Ascending aorta (tissue), 2 donors: ENCODE measurements around the gene TSPAN12. TPM values are rescaled to one million over a fixed set of nuclear protein-coding genes. Genes with fewer than 3 reads are reported as not detected.

ENCODE experiments used
- DNase-seq, 2 donors: peaks; one replicate each; pipeline ENCODE4 v3.0.0-alpha.2; 2019; ENCODE audit warnings: low spot score in 2 of 2
- H3K27ac ChIP-seq, 2 donors: fragments of 200-600 bp; sonication (generic); one replicate each; pipeline ENCODE4 v1.5.1; 2016 to 2017; ENCODE audit warnings: mild to moderate bottlenecking in 1 of 2
- H3K27me3 ChIP-seq: fragments of 200-600 bp; sonication (generic); one replicate; pipeline ENCODE4 v1.5.1; 2017
- H3K36me3 ChIP-seq, 2 donors: fragments of 200-600 bp; sonication (generic); one replicate each; pipeline ENCODE4 v1.5.1; 2016
- H3K4me1 ChIP-seq, 2 donors: fragments of 200-600 bp; sonication (generic); one replicate each; pipeline ENCODE4 v1.5.1; 2016 to 2017; ENCODE audit warnings: mild to moderate bottlenecking in 1 of 2
- H3K4me3 ChIP-seq, 2 donors: fragments of 200-600 bp; sonication (generic); one replicate each; pipeline ENCODE4 v1.5.1; 2016 to 2017; ENCODE audit warnings: mild to moderate bottlenecking in 1 of 2
- H3K9me3 ChIP-seq, 2 donors: fragments of 200-600 bp; sonication (generic); one replicate each; pipeline ENCODE4 v1.5.1; 2016
- intact Hi-C: fragments of 100-400 bp; cut with DNase I; formaldehyde crosslinking; loops from one replicate; pipeline ENCODE4 v1.15.1; 2023
- total RNA-seq: library from RNA; depleted of rRNA; stranded (reverse); fragments of >200 nt; gene quantifications from one replicate; pipeline ENCODE4 v1.1.0, GENCODE V29; 2016
- TF ChIP-seq, protein P1 (sequence below), 3 experiments: fragments of 200-600 bp in 2 of 3; fragments of 450-650 bp in 1 of 3; sonication (generic) in 2 of 3; IDR thresholded peaks; one replicate each; pipeline ENCODE4 v1.5.1; 2016 to 2019; ENCODE audit warnings: antibody characterized with exemption in 3 of 3, mild to moderate bottlenecking in 1 of 3, moderate library complexity in 1 of 3

Gene TSPAN12
- total RNA-seq, 1 donor from 2014 or later = 28.9 TPM

DNA sequence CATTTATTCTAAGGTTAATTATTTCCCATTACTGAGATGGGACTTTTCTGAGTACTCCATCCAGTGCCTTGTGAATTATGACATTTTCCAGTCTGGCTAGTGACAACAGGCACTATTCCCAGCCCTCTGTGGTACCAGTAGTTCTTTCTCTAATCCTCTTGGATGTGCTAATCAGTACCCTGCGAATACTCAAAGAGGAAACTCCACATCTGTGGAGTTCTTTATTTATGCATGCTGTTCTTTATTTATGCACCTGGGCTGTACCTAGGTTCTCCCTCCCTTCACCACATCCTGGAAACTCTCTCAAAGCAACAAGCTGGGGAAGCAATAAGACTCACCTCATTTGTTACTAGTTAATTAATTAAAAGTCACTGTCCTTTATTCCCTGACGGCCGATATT is 83.5 kb downstream of the TSPAN12 start:
- H3K4me3 ChIP-seq = no peak overlapping the region
- no peak overlapping the region for H3K27ac ChIP-seq
- no peaks in the 10 kb centered on the region for H3K36me3 ChIP-seq
- TF ChIP-seq, protein P1, sequence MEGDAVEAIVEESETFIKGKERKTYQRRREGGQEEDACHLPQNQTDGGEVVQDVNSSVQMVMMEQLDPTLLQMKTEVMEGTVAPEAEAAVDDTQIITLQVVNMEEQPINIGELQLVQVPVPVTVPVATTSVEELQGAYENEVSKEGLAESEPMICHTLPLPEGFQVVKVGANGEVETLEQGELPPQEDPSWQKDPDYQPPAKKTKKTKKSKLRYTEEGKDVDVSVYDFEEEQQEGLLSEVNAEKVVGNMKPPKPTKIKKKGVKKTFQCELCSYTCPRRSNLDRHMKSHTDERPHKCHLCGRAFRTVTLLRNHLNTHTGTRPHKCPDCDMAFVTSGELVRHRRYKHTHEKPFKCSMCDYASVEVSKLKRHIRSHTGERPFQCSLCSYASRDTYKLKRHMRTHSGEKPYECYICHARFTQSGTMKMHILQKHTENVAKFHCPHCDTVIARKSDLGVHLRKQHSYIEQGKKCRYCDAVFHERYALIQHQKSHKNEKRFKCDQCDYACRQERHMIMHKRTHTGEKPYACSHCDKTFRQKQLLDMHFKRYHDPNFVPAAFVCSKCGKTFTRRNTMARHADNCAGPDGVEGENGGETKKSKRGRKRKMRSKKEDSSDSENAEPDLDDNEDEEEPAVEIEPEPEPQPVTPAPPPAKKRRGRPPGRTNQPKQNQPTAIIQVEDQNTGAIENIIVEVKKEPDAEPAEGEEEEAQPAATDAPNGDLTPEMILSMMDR (IDR thresholded peaks at IDR 0.05) = no peak
- H3K27me3 ChIP-seq = no peaks in the 10 kb centered on the region
- intact Hi-C loops = no loop called here
- H3K9me3 ChIP-seq = no peaks in the 10 kb centered on the region
- no peaks in the 10 kb centered on the region for H3K4me1 ChIP-seq
- no peak for DNase-seq

DNA sequence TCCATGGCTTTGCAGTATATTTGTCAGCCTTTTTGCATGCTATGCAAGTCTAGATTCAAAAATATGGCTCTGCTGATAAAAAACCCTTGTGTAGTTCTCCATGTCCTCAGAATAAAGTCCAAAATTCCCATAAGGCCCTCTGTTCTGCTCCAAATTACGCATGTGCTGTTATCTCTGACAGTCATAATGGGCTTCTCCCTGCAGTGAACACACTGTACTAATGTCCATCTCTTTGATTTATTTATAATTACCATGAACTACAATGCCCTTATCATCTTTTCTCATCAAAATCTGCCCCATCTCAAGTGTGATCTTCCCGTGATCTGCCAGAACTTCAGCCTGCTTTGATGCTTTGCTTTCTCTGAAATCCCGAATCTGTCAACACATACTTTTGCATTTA is 87.7 kb downstream of the TSPAN12 start:
- Histone ChIP-seq H3K4me1 (no peaks in the 10 kb centered on the region), H3K9me3 (no peaks in the 10 kb centered on the region), H3K4me3 (no peak overlapping the region), H3K27ac (no peak overlapping the region), H3K36me3 (no peaks in the 10 kb centered on the region), H3K27me3 (no peaks in the 10 kb centered on the region)
- intact Hi-C loops = no loop called here
- TF ChIP-seq, protein P1 (IDR thresholded peaks at IDR 0.05) = no peak
- DNase-seq = no peak

DNA sequence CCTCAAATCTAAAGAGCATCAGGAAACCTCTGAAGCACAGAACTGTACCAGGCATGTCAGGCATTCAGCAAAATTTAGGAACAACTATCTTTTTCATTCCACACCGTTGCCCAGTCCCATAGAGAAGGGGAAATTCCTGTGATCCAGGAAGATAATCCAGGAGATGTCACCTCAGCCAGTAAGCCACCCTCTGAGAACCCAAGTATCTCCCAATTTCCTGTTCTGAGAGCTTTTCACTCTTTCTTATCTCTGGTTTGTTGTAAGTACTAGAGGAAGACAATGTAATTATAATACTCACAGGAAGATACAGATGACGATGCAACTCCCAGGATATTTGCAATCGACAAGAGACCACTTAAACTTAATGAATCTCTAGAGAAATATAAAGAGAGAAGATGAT is 97.1 kb downstream of the TSPAN12 start:
- DNase-seq = no peak
- no peak overlapping the region for H3K4me3 ChIP-seq
- intact Hi-C loops = no loop called here
- H3K9me3 ChIP-seq = no peaks in the 10 kb centered on the region
- no peaks in the 10 kb centered on the region for H3K36me3 ChIP-seq
- H3K27me3 ChIP-seq = no peaks in the 10 kb centered on the region
- no peak overlapping the region for H3K27ac ChIP-seq
- TF ChIP-seq, protein P1 (IDR thresholded peaks at IDR 0.05) = no peak
- H3K4me1 ChIP-seq = no peaks in the 10 kb centered on the region

DNA sequence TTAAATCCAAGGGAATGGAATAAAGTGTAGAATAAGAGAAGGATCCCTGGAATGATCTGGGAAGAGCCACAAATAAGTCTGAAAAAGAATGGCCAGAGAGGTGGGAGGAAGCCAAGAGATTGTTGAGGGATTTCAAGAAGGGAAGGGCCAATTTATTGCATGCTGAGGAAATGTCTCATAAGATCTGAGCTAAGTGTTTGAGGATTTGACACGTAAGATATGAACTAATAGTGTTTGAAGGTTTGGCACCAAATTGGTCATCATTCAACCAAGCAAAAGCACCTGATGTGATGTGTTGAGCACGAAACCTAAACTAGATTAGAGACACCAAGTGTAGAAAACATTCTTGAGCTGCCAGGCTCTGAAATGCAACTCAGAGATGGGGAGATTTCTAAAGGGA is 97.9 kb downstream of the TSPAN12 start:
- Histone ChIP-seq H3K4me1 (no peaks in the 10 kb centered on the region), H3K9me3 (no peaks in the 10 kb centered on the region), H3K4me3 (no peak overlapping the region), H3K36me3 (no peaks in the 10 kb centered on the region), H3K27me3 (no peaks in the 10 kb centered on the region), H3K27ac (no peak overlapping the region)
- intact Hi-C loops = no loop called here
- no peak for DNase-seq
- TF ChIP-seq, protein P1 (IDR thresholded peaks at IDR 0.05) = no peak

DNA sequence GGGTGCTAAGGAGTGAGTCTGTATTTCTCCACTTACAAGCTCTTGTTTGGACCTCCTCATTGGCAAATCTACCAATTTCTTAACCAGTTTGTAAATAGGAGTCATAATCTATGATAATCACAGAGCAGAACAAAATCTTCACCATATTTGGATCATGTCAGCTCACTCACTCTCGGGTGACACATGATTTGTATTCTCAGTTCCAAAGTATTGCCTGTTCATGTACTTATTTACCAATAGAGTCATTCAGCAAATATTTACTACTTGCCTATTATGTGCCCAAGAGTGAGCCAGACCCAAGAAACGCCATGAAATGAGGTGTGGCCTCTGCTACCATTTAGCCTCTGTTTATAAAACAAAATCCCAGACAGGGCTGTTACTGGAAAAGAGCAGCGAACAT is 114.8 kb downstream of the TSPAN12 start:
- H3K27me3 ChIP-seq = no peaks in the 10 kb centered on the region
- H3K27ac ChIP-seq = no peak overlapping the region
- DNase-seq = no peak
- intact Hi-C loops = no loop called here
- no peaks in the 10 kb centered on the region for H3K4me1 ChIP-seq
- H3K9me3 ChIP-seq = no peaks in the 10 kb centered on the region
- no peaks in the 10 kb centered on the region for H3K36me3 ChIP-seq
- no peak overlapping the region for H3K4me3 ChIP-seq
- TF ChIP-seq, protein P1 (IDR thresholded peaks at IDR 0.05) = no peak

DNA sequence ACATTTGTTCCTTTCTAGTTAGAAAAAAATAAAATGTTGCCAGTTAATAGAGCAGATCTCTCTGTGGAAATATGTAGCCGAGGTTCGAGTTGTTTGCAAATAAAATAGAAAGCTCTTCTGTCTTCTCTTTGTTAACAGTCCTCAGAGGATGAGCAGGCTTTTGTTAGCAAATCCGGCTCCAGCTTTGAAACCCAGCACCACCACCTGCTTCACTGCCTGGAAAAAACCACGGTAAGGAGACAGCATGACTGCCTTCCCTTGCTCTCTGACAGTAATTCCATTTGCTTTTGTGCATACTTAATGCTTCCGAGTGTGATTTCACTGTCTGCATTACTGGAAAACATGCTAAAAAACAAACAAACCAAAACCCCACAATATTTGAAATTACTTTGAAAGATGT is 115.6 kb downstream of the TSPAN12 start:
- no peak overlapping the region for H3K4me3 ChIP-seq
- TF ChIP-seq, protein P1 (IDR thresholded peaks at IDR 0.05) = no peak
- H3K27ac ChIP-seq = no peak overlapping the region
- no peaks in the 10 kb centered on the region for H3K9me3 ChIP-seq
- no peaks in the 10 kb centered on the region for H3K4me1 ChIP-seq
- no peaks in the 10 kb centered on the region for H3K27me3 ChIP-seq
- no peak for DNase-seq
- no peaks in the 10 kb centered on the region for H3K36me3 ChIP-seq
- intact Hi-C loops = no loop called here
